GM23248 (cell line): ENCODE results near the gene HERC6. TPM values are rescaled to one million over a fixed set of nuclear protein-coding genes. Genes with fewer than 3 reads are reported as not detected.

Source experiments
- DNase-seq: peaks from one replicate; pipeline ENCODE4 v3.0.0-alpha.2; 2015
- H2AFZ ChIP-seq: fragments of 200-600 bp; sonication (generic); 2 replicates; pipeline ENCODE4 v1.6.1; 2016; ENCODE audit warnings: antibody characterized with exemption
- H3F3A ChIP-seq: fragments of 200-600 bp; sonication (generic); 2 replicates; pipeline ENCODE4 v1.6.1; 2016; ENCODE audit warnings: mild to moderate bottlenecking, antibody characterized with exemption, mixed run types; ENCODE audit not compliant: insufficient read depth
- H3K27ac ChIP-seq: fragments of 200-600 bp; sonication (generic); 2 replicates; pipeline ENCODE4 v1.5.1; 2016; ENCODE audit warnings: mild to moderate bottlenecking
- H3K27me3 ChIP-seq: fragments of 200-600 bp; sonication (generic); replicated peaks from 2 replicates; pipeline ENCODE4 v1.6.1; 2016; ENCODE audit warnings: mild to moderate bottlenecking; ENCODE audit not compliant: insufficient read depth
- H3K36me3 ChIP-seq: fragments of 200-600 bp; sonication (generic); 2 replicates; pipeline ENCODE4 v1.6.1; 2016; ENCODE audit warnings: low read depth, mild to moderate bottlenecking
- H3K4me1 ChIP-seq: fragments of 200-600 bp; sonication (generic); 2 replicates; pipeline ENCODE4 v1.6.1; 2016; ENCODE audit warnings: mild to moderate bottlenecking; ENCODE audit not compliant: insufficient read depth
- H3K4me2 ChIP-seq: fragments of 200-600 bp; sonication (generic); one replicate; pipeline ENCODE4 v1.6.1; 2016; ENCODE audit warnings: mild to moderate bottlenecking; ENCODE audit not compliant: unreplicated experiment
- H3K4me3 ChIP-seq: fragments of 200-600 bp; sonication (generic); 2 replicates; pipeline ENCODE4 v1.5.1; 2016; ENCODE audit warnings: mild to moderate bottlenecking
- H3K79me2 ChIP-seq: fragments of 200-600 bp; sonication (generic); 2 replicates; pipeline ENCODE4 v1.6.1; 2016; ENCODE audit warnings: mild to moderate bottlenecking; ENCODE audit not compliant: insufficient read depth
- H3K9ac ChIP-seq: fragments of 200-600 bp; sonication (generic); 2 replicates; pipeline ENCODE4 v1.6.1; 2016; ENCODE audit warnings: mild to moderate bottlenecking
- H3K9me2 ChIP-seq: fragments of 200-600 bp; sonication (generic); 2 replicates; pipeline ENCODE4 v1.6.1; 2016; ENCODE audit warnings: mixed run types, mild to moderate bottlenecking, moderate library complexity; ENCODE audit not compliant: insufficient read depth
- H3K9me3 ChIP-seq: fragments of 200-600 bp; sonication (generic); one replicate; pipeline ENCODE4 v1.6.1; 2017; ENCODE audit warnings: low read depth
- H4K20me1 ChIP-seq: fragments of 200-600 bp; sonication (generic); 2 replicates; pipeline ENCODE4 v1.6.0; 2016; ENCODE audit not compliant: insufficient read depth
- EZH2 ChIP-seq: fragments of 200-600 bp; sonication (generic); IDR thresholded peaks from 2 replicates; pipeline ENCODE4 v1.6.1; 2018; ENCODE audit warnings: antibody characterized with exemption, mild to moderate bottlenecking; ENCODE audit not compliant: insufficient read depth, poor library complexity, severe bottlenecking
- EZH2phosphoT487 ChIP-seq: fragments of 200-600 bp; sonication (generic); IDR thresholded peaks from 2 replicates; pipeline ENCODE4 v1.6.1; 2018; ENCODE audit warnings: antibody characterized with exemption, moderate library complexity, mild to moderate bottlenecking, low read depth; ENCODE audit not compliant: insufficient read depth
- WGBS, 2 experiments: methylation state at CpG; one replicate each; pipeline ENCODE4 v1.1.6; 2015 to 2017; ENCODE audit warnings: low lambda C conversion rate in 2 of 2, low coverage in 1 of 2; ENCODE audit errors: missing lambda C conversion rate in 2 of 2; 5-methylcytosine and 5-hydroxymethylcytosine counted together
- in situ Hi-C: fragments of 300-500 bp; cut with MboI; formaldehyde crosslinking; loops from 2 replicates; pipeline ENCODE4 v1.15.0; 2020
- polyA plus RNA-seq: library from polyadenylated mRNA; unstranded; fragments of >200 nt; fragmentation: Nextera tagmentation; extraction: Ambion mirVana; gene quantifications from 2 replicates; pipeline ENCODE4 v1.2.1, GENCODE V29; 2016
- total RNA-seq: library from RNA; depleted of rRNA; stranded (reverse); fragments of >200 nt; shearing (Covaris generic); gene quantifications from 2 replicates; pipeline ENCODE4 v1.2.3, GENCODE V29; 2014

HERC6 gene
- total and polyA plus RNA-seq, 2 experiments from 2014 or later = 1.1 to 1.2 TPM

GRCh38 chr4:88398381-88398780, 19.7 kb downstream of the HERC6 start:
- Histone ChIP-seq H3K27ac (no peak overlapping the region), H3K9me2 (no peaks in the 10 kb centered on the region), H3K9ac (no peak overlapping the region), H3K4me1 (no peaks in the 10 kb centered on the region), H2AFZ (no peak overlapping the region), H3K4me2 (no peak overlapping the region), H3K27me3 (no peaks in the 10 kb centered on the region), H4K20me1 (no peaks in the 10 kb centered on the region), H3K79me2 (no peaks in the 10 kb centered on the region), H3K36me3 (no peaks in the 10 kb centered on the region), H3F3A (no peaks in the 10 kb centered on the region), H3K4me3 (no peak overlapping the region), H3K9me3 (no peaks in the 10 kb centered on the region)
- no peak for DNase-seq
- 44 to 54% methylated on average over 2 of the region's 2 CpGs for WGBS, 2 experiments
- TF ChIP-seq EZH2phosphoT487 = no peak
- TF ChIP-seq EZH2 = no peak
- in situ Hi-C loops = no loop called here

DNA sequence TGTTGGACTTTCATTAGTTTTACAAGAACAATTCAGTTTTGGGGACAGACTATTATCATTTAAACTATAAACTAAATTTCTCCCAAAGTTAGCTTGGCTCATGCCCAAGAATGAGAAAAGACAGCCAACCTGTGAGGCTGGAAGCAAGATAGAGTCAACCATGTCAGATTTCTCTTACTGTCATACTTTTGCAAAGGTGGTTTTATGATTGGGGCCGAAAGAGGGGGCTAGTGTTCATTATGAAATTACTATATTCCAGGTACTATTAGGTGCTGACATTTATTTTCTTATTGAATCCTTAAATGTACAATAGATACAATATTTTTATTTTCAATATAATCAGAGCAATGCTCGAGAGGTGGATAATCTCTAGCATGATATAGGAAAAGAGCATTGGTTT, 30.6 kb downstream of the HERC6 start:
- Histone ChIP-seq H3K9ac (no peak overlapping the region), H3K36me3 (no peaks in the 10 kb centered on the region), H3K27me3 (no peaks in the 10 kb centered on the region), H3K9me2 (no peaks in the 10 kb centered on the region), H3K4me3 (no peak overlapping the region), H2AFZ (no peak overlapping the region), H3K79me2 (no peaks in the 10 kb centered on the region), H4K20me1 (no peaks in the 10 kb centered on the region), H3K4me1 (no peaks in the 10 kb centered on the region), H3K4me2 (no peak overlapping the region), H3K27ac (no peak overlapping the region), H3K9me3 (no peaks in the 10 kb centered on the region), H3F3A (no peaks in the 10 kb centered on the region)
- DNase-seq = no peak
- in situ Hi-C loops = no loop called here
- TF ChIP-seq EZH2 (no peak), EZH2phosphoT487 (no peak)
- 71 to 89% methylated on average over 2 of the region's 2 CpGs for WGBS, 2 experiments

GRCh38 chr4:88409789-88410188, 31.1 kb downstream of the HERC6 start:
- no peak for DNase-seq
- H4K20me1 ChIP-seq = no peaks in the 10 kb centered on the region
- no peaks in the 10 kb centered on the region for H3K4me1 ChIP-seq
- no peak overlapping the region for H2AFZ ChIP-seq
- H3K79me2 ChIP-seq = no peaks in the 10 kb centered on the region
- no peak overlapping the region for H3K4me3 ChIP-seq
- H3K36me3 ChIP-seq = no peaks in the 10 kb centered on the region
- no peak overlapping the region for H3K9ac ChIP-seq
- H3K27me3 ChIP-seq = no peaks in the 10 kb centered on the region
- no peak overlapping the region for H3K27ac ChIP-seq
- H3K9me2 ChIP-seq = no peaks in the 10 kb centered on the region
- no peaks in the 10 kb centered on the region for H3F3A ChIP-seq
- WGBS, 2 experiments = 75 to 81% methylated on average over 1 of the region's 1 CpG
- no peaks in the 10 kb centered on the region for H3K9me3 ChIP-seq
- no peak for TF ChIP-seq EZH2phosphoT487
- no peak for TF ChIP-seq EZH2
- in situ Hi-C loops = no loop called here
- H3K4me2 ChIP-seq = no peak overlapping the region

GRCh38 chr4:88411491-88412096, 32.9 kb downstream of the HERC6 start:
- H3K4me1 ChIP-seq = no peaks in the 10 kb centered on the region
- no peaks in the 10 kb centered on the region for H3K9me3 ChIP-seq
- H3K36me3 ChIP-seq = no peaks in the 10 kb centered on the region
- TF ChIP-seq EZH2 (no peak), EZH2phosphoT487 (no peak)
- H3K9me2 ChIP-seq = no peaks in the 10 kb centered on the region
- H2AFZ ChIP-seq = no peak overlapping the region
- in situ Hi-C loops = no loop called here
- no peaks in the 10 kb centered on the region for H4K20me1 ChIP-seq
- no peak overlapping the region for H3K4me2 ChIP-seq
- WGBS, 2 experiments = 63 to 68% methylated on average over 3 of the region's 3 CpGs
- no peak for DNase-seq
- H3K79me2 ChIP-seq = no peaks in the 10 kb centered on the region
- no peaks in the 10 kb centered on the region for H3K27me3 ChIP-seq
- H3K27ac ChIP-seq = no peak overlapping the region
- H3K9ac ChIP-seq = no peak overlapping the region
- H3F3A ChIP-seq = no peaks in the 10 kb centered on the region
- H3K4me3 ChIP-seq = no peak overlapping the region

DNA sequence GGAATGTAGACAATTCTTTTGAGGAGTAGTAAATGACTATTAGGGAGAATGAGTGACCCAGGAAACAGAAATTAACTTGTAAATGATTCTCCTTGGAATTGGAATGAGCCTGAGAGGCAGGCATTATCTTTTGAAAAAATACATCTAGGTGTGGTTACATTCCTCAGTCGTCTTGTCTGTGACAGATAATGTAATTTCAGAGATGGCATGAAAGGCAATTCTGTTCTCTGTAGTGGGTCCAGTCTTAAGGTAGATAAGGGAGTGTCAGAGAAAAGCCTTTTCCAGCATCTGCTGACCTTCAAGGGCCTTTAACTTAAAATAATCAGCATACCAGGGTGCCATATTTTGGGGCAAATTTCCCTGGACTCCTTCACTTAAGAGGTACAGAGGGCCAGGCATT, 35.1 kb downstream of the HERC6 start:
- no peaks in the 10 kb centered on the region for H3K4me1 ChIP-seq
- no peak overlapping the region for H3K4me2 ChIP-seq
- H3K4me3 ChIP-seq = no peak overlapping the region
- H3F3A ChIP-seq = no peaks in the 10 kb centered on the region
- no peak overlapping the region for H2AFZ ChIP-seq
- no peaks in the 10 kb centered on the region for H3K9me2 ChIP-seq
- 36 to 41% methylated on average over 1 of the region's 1 CpG for WGBS, 2 experiments
- H3K9ac ChIP-seq = no peak overlapping the region
- no peaks in the 10 kb centered on the region for H3K36me3 ChIP-seq
- no peaks in the 10 kb centered on the region for H3K79me2 ChIP-seq
- H4K20me1 ChIP-seq = no peaks in the 10 kb centered on the region
- in situ Hi-C loops = no loop called here
- no peaks in the 10 kb centered on the region for H3K27me3 ChIP-seq
- no peak for TF ChIP-seq EZH2
- TF ChIP-seq EZH2phosphoT487 = no peak
- DNase-seq = no peak
- no peak overlapping the region for H3K27ac ChIP-seq
- H3K9me3 ChIP-seq = no peaks in the 10 kb centered on the region
